Mammary epithelial cell (primary cell): ENCODE data around the gene HFE.

Experiments
- EZH2 ChIP-seq: IDR thresholded peaks from 2 replicates; pipeline ENCODE4 v1.6.1; 2012; ENCODE audit warnings: low read length, inconsistent platforms, borderline replicate concordance
- TF ChIP-seq, protein P1 (sequence below), 2 donors: IDR thresholded peaks in 1 of 2; conservative IDR thresholded peaks in 1 of 2; 2 replicates each; pipeline ENCODE4 v1.5.1; 2011 to 2012; ENCODE audit warnings: inconsistent platforms in 2 of 2, low read length in 2 of 2, mild to moderate bottlenecking in 2 of 2, control low read depth in 1 of 2, low read depth in 1 of 2; ENCODE audit not compliant: insufficient read depth in 1 of 2; ENCODE audit errors: extremely low read depth in 1 of 2

DNA sequence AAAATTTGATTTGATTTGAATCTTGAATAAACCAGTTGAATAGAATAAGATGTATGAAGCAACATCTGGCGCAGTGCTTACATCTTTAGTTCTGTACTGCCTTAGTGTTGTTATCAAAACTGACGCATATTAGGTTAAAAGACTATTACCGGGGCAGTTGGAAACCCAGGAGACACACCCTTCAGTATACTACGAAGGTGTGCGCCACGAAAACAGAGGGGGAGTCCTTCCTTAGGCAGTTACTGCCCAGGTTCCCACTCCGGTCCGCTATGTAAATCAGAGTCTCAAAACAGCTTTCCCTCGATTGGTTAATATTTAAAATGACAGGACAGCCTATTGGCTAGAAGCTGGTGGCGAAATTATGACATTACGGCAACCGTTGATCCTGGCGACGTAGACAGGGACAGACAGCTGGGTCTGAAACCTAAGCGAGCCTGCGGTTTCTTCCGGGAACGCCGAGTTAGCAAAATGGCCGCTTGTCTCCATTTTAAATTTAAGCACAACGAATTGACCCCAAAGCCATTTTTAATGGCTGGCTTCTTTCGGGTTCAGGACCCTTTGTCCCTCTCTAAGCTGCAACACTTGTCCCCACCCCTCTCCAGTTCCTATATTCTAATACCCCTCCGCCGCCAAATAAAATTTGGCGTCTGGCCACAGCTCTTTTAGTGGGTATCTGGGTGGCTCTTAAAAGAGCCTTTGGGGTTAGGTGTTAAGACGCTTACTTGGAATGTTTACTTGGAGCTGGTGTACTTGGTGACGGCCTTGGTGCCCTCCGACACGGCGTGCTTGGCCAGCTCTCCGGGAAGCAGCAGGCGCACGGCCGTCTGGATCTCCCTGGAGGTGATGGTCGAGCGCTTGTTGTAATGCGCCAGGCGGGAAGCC, 35.8 kb downstream of the HFE start:
- TF ChIP-seq, protein P1, sequence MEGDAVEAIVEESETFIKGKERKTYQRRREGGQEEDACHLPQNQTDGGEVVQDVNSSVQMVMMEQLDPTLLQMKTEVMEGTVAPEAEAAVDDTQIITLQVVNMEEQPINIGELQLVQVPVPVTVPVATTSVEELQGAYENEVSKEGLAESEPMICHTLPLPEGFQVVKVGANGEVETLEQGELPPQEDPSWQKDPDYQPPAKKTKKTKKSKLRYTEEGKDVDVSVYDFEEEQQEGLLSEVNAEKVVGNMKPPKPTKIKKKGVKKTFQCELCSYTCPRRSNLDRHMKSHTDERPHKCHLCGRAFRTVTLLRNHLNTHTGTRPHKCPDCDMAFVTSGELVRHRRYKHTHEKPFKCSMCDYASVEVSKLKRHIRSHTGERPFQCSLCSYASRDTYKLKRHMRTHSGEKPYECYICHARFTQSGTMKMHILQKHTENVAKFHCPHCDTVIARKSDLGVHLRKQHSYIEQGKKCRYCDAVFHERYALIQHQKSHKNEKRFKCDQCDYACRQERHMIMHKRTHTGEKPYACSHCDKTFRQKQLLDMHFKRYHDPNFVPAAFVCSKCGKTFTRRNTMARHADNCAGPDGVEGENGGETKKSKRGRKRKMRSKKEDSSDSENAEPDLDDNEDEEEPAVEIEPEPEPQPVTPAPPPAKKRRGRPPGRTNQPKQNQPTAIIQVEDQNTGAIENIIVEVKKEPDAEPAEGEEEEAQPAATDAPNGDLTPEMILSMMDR (conservative IDR thresholded peaks at IDR 0.05 in 1 of 2, IDR thresholded peaks at IDR 0.05 in 1 of 2; ENCODE audit: extremely low read depth in 1 of 2, insufficient read depth in 1 of 2, low read depth in 1 of 2, low read length in 2 of 2) = no peak
- TF ChIP-seq EZH2 = no peak
